GM08714 (cell line): ENCODE results near the gene CEP131.
"Not testable (repeated sequence)": the region's sequence is repeated elsewhere in the genome, so short reads cannot be mapped to it uniquely, and the experiment has no call there.

ENCODE experiments used
- H3K4me3 ChIP-seq: fragments of 200-500 bp; sonication (Bioruptor generic); 2 replicates; pipeline ENCODE4 v1.5.1; 2014; ENCODE audit warnings: mild to moderate bottlenecking, low read length, inconsistent platforms
- ZNF274 ChIP-seq: IDR thresholded peaks from 2 replicates; pipeline ENCODE4 v1.6.1; 2012; ENCODE audit warnings: mild to moderate bottlenecking, low read depth, low read length

The CEP131 gene

DNA sequence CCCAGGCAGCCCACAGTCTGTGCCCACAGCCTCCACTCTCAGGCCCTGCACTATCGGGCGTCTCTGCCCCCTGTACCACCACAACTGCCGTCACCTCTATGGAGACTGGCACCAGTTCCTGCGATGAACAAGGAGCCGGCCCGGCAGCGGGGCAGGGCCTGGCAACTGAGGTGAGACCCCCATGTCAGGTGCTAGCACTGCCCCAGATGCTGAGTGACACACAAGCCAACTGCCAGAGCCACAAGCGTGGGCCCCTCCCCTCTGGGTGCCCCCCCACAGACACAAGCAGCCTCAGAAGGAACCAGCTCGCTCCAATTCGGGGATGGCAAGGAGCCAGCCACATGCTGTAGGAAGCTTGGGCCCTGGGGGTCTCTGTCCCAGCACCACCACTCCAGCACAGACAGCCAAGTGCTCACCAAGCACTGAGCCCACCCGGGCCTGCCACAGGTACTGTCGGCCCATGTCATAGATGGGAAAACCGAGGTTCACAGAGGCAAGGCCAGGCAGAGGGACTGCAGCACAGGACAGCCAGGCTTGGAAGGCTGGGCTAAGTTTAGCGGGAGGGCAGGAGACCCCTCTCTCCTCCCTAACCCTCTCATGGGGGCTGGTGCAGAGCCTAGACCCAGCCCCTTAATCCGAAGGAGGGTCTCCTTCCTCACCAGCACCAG, 58.9 kb downstream of the CEP131 start:
- TF ChIP-seq ZNF274, result no peak
- H3K4me3 ChIP-seq, result no peak overlapping the region

DNA sequence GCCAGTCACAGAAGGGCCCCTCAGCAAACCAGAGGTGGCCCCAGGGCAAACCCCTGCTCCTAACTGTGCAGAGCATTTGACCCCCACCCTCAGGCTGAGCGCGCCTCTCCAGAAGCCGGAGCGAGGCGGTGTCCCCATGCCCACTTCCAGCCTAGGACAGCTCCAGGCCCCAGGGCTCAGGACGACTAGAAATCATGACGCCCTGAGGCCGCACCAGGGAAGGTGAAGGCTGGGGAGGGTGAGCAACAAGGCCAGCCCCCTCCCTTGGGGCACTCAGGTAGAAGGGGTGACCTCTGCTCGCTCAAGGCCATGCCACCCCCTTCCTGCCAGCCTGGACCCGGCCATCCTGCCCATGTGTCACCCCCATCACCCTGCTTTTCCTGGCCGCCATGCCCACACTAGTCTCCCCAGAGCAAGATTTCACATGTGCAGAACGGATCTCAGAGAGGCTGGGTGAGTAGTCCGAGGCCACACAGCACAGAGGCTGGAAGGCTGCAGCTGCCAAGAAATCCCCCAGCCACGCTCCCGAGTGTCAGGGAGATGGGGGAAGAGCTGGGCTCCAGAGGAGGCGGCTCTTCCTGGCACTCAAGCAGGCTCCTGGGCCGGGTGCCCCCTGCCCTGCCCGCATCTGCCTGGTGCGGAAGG, 59.6 kb downstream of the CEP131 start:
- no peak for TF ChIP-seq ZNF274
- H3K4me3 ChIP-seq, result no peak overlapping the region

DNA sequence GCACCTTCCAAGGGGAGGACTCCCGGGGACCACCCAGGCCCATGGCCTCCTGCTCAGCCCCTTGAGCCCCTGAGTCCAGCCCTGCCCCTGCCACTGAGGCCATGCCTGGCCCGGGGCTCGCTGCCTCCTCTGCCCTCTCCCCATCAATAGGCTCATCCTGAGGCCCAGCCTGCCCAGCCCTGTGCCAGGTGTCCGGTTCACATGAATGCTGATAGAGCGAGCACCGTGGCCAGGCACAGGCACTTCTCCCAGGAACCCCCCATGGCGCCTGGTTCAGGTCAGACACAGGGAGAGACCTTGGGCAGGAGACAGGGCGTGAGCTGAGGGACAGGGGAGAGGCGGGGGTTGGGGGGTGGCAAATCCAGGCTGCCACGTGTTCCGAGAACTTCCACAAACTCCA, 60.3 kb downstream of the CEP131 start:
- H3K4me3 ChIP-seq, result no peak overlapping the region
- no peak for TF ChIP-seq ZNF274

DNA sequence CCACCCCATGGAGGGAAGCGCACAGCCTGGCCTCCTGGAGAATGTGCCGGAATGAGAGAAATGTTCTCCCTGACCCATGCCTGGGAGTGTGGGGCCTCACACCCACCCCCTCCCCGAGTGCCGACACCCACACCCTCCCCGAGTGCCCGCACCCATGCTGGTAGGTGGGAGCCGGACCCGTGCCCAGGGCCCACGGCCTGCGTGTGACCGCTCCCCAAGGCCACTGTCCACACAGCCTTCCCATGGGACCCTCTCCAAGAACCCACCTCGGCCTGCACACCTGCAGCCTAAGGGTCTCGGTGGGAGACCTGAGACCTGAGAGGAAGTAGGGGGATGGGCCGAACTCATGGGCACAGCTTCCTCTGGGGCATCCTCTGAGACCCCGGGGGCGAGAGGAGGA, 60.8 kb downstream of the CEP131 start:
- no peak for TF ChIP-seq ZNF274
- no peak overlapping the region for H3K4me3 ChIP-seq

DNA sequence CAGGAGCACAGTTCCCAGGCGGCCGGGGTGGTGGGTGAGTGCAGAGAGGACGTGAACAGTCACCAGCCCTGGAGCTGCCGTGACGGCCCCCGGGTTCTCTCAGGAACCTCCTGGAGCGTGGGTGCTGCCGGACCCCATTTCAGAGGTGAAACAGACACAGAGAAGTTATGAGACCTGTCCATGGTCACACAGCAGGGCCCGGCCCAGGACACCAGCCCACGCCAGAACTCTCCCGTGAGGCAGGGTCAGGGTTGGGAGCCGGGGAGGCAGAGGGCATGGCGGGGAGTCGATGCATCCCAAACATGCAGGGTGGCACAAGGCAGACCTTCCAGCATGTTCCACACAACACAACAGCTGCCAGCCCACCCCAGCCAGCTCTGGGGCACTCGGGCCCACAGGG, 61.2 kb downstream of the CEP131 start:
- no peak for TF ChIP-seq ZNF274
- H3K4me3 ChIP-seq, result no peak overlapping the region

DNA sequence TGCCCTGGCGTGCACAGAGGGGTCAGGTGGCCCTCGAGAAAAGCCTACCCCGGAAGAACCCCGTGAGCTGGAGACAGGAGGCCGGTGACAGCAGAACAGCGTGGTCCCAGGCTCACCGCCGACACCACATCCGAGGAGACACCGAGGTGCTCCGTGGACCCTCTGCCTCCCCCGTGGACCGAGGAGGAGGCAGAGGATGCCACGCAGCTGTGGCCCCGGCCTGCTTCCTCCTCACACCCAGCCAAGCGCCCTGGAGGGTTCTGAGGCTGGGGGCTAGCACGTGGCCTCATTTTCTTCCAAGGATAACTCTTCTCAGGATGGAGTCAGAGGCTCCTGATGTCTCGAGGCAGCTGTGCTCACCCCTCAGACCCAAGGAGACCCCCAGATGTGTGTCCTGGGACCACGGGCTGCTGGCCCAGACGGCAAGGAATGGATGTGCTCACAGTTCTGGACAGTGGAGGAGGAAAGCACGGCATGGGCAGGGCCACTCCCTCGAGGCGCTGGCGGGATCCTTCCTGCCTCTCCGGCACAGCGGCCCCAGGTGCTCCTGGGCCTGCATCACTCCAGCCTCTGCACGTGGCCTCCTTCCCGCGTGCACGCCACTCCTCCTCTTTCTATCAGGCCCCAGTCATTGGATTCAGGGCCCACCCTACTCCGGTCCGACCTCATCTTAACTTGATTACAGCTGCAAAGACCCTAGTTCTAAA, 61.9 kb downstream of the CEP131 start:
- H3K4me3 ChIP-seq, result no peak overlapping the region

DNA sequence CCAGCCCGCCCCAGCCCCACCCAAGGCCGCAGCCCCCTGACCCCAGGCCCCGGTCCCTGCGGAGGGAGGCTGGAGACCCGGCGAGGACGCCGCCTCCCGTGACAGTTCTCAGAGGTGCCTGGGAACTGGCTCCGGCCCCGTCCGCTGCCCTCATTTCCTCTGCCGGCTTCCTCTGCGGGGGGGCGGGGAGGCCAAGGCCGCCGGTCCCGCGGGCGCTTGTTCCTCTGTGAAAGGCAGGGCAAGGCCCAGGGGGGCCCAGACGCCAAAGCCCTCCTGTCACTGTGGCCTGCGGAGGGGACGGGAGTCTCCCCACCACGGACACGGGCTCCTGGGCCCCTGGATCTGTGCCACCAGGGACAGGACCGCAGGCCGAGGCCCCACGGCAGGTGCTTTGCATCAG, 62.5 kb downstream of the CEP131 start:
- no peak overlapping the region for H3K4me3 ChIP-seq
- TF ChIP-seq ZNF274, result no peak

More for the DNA sequence above, 61.9 kb downstream of the CEP131 start:
- no peak for TF ChIP-seq ZNF274

DNA sequence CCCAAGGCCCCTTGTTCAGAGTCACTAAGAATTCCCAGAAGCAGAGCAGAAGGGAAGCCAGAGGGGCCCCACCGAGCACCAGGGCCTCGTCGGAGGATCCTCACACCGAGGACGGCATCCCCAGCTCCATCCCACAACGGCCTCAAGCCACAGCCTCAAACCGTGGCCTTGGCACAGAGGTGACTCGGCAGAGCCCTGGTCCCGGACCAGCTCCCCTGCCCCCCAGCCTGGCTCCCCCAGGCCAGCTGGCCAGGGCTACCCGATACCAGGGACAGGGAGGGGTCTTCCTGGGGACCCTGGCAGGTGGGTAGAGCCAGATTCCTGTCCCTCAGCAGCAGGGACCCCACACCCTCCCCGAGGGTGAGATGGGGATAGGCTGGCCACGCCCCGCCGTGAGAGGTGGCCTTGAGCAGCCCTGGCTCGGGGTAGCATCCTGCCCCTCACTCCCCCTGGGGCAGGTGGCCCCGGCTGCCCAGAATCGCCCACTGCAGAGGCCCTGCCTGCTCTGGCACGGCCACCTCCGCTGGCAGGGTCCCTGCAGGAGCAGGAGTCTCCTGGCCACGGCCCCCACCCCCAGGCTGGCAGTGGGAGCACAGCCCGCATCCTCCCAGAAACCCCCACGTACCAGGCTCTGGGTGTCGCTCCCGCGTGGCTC, 63.0 kb downstream of the CEP131 start:
- no peak for TF ChIP-seq ZNF274
- no peak overlapping the region for H3K4me3 ChIP-seq

DNA sequence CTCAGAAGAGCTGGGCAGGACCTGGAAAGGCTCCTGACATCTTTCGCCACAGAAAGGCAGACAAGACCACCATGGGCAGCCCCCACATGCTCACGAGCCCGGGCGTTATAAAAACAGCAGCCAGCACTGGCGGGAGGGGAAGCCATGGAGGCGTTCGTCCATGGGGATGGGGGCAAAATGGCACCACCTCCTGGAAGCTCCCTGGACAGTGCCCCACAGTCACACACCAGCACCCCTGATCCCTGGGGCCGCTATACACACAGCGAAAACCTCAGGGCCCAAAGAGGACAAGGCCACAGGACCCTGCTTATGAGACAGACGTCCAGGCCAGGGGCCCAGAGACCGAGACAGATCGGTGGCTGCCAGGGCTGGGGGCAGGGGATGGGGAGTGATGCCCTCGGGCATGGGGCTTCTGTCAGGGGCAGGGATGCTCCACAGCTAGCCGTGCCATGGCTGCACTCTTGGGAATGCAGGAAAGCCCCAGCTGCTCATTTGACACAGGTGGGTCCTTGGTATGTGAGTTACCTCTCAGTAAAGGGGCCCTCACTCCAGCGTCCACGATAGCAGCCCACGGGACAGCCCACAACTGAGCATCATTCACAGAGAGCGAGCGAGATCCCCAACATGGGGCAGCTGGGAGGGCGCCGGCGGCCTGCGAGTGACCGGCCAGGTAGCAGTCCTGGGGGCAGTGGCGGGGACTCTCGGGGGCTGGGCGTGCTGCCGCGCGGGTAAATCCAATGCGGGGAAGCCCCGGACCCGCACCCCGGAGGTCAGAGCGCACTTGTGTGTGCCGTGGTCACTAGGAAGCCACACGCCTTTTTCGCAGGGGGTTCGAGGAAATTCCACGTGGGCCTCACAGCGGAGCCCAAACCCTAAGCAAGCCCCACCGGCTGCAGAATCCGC, 63.8 kb downstream of the CEP131 start:
- no peak overlapping the region for H3K4me3 ChIP-seq
- no peak for TF ChIP-seq ZNF274

DNA sequence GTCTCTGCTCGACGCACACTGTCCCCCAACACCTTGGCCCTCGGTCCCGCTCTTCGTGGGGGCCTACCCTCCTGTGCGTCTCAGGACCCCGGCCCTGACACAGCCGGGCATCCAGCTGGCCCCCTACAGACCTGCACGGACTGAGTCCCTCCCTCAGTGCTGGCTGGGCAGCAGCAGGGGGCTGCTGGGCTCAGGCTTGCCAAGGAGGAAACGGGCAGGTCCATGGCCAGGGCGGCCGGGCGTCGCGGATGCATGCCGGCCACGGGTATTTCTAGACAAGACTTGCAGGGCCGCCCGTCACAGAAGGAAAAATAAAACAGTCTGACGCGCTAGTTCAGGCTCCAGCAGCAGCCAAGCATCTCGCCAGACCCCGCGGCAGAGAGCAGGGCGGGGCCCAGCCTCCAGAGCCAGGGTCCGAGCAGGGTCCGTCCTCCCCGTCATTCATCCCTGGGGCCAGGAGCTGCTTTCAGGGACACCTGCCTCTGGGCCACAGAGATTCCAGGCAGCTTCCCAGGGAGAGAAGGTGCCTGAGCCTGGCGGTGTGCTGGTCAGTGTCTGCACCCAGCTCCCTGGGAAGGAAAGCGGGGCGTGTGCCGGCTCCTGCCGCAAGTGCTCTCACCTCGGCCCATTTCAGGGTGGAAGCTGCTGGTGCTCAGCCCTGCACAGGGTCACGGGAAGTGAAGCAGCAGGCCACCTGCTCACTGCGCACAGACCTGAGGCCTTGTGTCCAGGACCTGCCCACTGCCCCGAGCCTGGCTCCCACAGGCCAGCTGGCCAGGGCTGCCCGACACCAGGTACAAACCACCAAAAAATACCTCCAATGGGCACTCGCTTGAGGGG, 64.7 kb downstream of the CEP131 start:
- no peak for TF ChIP-seq ZNF274
- no peak overlapping the region for H3K4me3 ChIP-seq

DNA sequence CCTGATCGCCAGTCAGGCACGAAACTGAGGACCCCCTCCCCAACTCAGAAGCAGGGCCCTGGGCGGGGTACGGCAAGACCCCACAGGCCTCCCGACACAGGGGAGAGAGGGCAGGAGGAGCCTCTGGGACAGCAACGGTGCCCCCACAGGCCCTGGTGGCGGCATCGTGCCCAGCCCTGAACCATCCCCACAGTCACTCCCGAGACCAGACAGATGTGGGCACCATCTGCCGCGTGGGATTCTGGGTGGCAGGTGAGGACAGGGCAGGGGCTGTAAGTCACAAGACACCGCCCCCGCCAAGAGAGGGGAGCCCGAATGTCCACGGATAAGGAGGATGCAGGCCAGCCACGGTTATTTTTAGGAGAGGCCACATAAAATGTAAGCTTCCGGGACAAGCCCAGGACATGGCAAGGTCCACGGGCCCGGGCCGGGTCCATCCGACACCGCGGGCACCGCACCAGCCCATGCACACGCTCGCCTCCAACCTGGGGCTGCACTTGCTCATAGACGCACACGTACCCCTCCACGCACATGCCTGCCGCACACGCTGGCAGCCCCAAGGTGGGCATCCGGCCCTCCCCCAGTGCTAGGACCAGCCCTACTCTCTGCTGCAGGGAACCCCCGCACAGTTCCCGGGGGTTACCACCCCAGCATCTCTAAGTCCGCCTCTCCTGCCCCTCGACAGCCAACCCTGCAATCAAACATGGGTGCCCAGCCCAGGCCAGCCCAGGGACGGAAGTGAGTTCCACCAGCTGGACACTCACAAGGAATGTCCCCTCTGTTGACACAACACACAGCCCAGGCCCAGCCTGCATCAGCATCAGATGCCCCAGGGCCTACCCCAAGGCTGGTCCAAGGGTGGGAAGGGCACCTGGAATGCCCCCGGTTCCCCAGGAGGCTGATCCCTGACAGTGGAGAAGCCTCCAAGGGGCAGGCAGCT, 65.6 kb downstream of the CEP131 start:
- no peak for TF ChIP-seq ZNF274
- no peak overlapping the region for H3K4me3 ChIP-seq

DNA sequence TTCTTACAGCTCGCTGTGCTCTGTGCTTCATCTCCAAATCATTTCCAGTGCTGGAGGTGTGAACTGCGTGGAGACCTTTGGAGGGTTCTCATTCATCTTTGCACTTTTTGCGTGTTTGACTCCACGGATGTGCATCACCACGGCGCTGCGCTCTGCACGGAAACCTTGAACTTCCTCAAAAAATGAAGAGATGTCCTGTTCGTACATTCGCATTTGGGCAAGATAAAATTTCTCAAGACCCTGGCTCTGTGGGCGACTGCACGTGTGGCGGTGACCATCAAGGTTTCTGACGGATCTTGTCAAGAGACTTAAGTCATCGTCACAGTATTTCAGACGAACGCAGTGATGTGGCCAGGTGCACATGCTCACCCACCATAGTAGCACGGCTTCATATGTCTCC, 67.8 kb downstream of the CEP131 start:
- TF ChIP-seq ZNF274, result no peak
- no peak overlapping the region for H3K4me3 ChIP-seq

DNA sequence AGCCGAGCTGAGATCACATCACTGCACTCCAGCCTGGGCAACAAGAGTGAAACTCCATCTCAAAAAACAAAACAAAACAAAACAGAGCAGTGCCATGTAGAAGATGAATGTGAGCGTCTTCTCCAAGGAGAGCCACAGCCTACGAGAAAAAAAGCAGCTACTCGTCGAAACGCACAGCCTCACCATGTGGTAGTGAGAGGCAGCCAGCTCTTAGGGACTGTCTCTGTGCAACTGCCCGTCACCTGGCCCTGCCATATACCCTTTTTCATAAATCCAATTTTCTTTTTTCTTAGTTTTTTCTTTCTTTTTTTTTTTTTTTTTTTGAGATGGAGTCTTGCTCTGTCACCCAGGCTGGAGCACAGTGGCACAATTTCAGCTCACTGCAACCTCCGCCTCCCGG, 68.7 kb downstream of the CEP131 start:
- H3K4me3 ChIP-seq, result not testable (repeated sequence)
